BLaER1 (cell line): ENCODE results near the gene TSC22D4.

Experiments used
- H3K27ac ChIP-seq: shearing (Covaris generic); formaldehyde crosslinking; 2 replicates; pipeline ENCODE4 v1.8.1; 2022
- H3K27me3 ChIP-seq: shearing (Covaris generic); formaldehyde crosslinking; 2 replicates; pipeline ENCODE4 v1.8.1; 2022
- H3K36me3 ChIP-seq: shearing (Covaris generic); formaldehyde crosslinking; 2 replicates; pipeline ENCODE4 v1.8.1; 2022
- H3K4me1 ChIP-seq: shearing (Covaris generic); formaldehyde crosslinking; 2 replicates; pipeline ENCODE4 v1.8.1; 2022
- H3K4me2 ChIP-seq: shearing (Covaris generic); formaldehyde crosslinking; 2 replicates; pipeline ENCODE4 v1.8.1; 2022
- H3K4me3 ChIP-seq: shearing (Covaris generic); formaldehyde crosslinking; 2 replicates; pipeline ENCODE4 v1.8.1; 2022
- H3K9ac ChIP-seq: shearing (Covaris generic); formaldehyde crosslinking; 2 replicates; pipeline ENCODE4 v1.8.1; 2022
- H3K9me3 ChIP-seq: shearing (Covaris generic); formaldehyde crosslinking; 2 replicates; pipeline ENCODE4 v1.8.1; 2022
- H4K20me1 ChIP-seq: shearing (Covaris generic); formaldehyde crosslinking; 2 replicates; pipeline ENCODE4 v1.8.1; 2022
- Cebpa-rat ChIP-seq: shearing (Covaris generic); IDR thresholded peaks from 2 replicates; pipeline ENCODE4 v1.8.1; 2022

Gene TSC22D4

DNA sequence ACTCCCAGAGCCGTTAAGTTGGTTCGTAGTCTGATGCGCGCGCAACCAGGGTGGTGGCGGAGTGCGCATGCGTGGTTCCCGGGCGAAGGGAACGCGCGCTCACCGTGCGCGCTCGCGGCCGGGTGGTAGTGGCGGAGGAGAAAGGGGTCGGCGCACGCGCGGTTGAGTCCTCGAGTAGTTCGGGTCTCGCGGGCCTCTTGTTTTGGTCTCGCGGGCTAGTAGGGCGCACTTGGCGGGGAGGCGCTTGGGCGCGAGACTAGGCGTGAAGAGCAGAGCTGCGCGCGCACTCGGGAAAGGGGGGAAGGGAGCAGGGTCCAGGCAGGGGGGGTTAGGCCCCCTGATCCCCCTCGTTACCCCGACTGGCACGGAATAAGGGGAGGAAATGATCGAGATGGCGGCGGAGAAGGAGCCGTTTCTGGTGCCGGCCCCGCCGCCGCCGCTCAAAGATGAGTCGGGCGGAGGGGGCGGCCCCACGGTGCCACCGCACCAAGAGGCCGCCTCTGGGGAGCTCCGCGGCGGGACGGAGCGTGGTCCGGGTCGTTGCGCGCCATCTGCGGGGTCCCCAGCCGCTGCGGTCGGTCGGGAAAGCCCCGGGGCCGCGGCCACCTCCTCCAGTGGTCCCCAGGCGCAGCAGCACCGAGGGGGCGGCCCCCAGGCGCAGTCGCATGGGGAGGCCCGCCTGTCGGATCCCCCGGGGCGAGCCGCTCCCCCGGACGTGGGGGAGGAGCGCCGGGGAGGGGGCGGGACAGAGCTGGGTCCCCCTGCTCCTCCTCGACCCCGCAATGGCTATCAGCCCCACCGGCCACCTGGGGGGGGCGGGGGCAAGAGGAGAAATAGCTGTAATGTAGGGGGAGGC lies 49.1 kb downstream of the TSC22D4 start, which contains the start of gene MEPCE:
Gene MEPCE (plus strand): TSS at position 195 of the 856 bp plus-strand sequence. CDS start 188 bp downstream, at position 383.
- no peak for TF ChIP-seq Cebpa-rat
- H3K27ac ChIP-seq: peak within 1 kb of the TSS; percentile 100
- peak within 1 kb of the TSS; percentile 94 for H3K4me3 ChIP-seq
- H3K36me3 ChIP-seq: peaks cover 38% of the 10 kb centered on the region
- H3K4me2 ChIP-seq: peak within 1 kb of the TSS; percentile 95
- no peaks in the 10 kb centered on the region for H3K27me3 ChIP-seq
- peaks cover 52% of the 10 kb centered on the region for H3K4me1 ChIP-seq
- H4K20me1 ChIP-seq: peaks cover 44% of the 10 kb centered on the region
- H3K9me3 ChIP-seq: no peaks in the 10 kb centered on the region; the same call in 1 of the 2 replicates
- peak within 1 kb of the TSS; percentile 100 for H3K9ac ChIP-seq

GRCh38 chr7:100428967-100429636 lies 49.9 kb downstream of the TSC22D4 start:
- peak overlapping the region; percentile 95 for H3K4me2 ChIP-seq
- peak overlapping the region; percentile 100 for H3K27ac ChIP-seq
- H3K9me3 ChIP-seq: no peaks in the 10 kb centered on the region; the same call in 1 of the 2 replicates
- peaks cover 31% of the 10 kb centered on the region for H3K36me3 ChIP-seq
- peak overlapping the region; percentile 94 for H3K4me3 ChIP-seq
- peak overlapping the region; percentile 100 for H3K9ac ChIP-seq
- no peak for TF ChIP-seq Cebpa-rat
- peaks cover 37% of the 10 kb centered on the region for H4K20me1 ChIP-seq
- H3K4me1 ChIP-seq: peaks cover 44% of the 10 kb centered on the region
- H3K27me3 ChIP-seq: no peaks in the 10 kb centered on the region

- peaks cover 37% of the 10 kb centered on the region for H3K4me1 ChIP-seq
- peak within 1 kb of the TSS; percentile 94 for H3K4me3 ChIP-seq
- peak within 1 kb of the TSS; percentile 100 for H3K9ac ChIP-seq
- peaks cover 23% of the 10 kb centered on the region for H3K36me3 ChIP-seq
- H4K20me1 ChIP-seq: peaks cover 30% of the 10 kb centered on the region
- H3K9me3 ChIP-seq: no peaks in the 10 kb centered on the region; the same call in 1 of the 2 replicates
- no peaks in the 10 kb centered on the region for H3K27me3 ChIP-seq
- no peak for TF ChIP-seq Cebpa-rat
- H3K27ac ChIP-seq: peak within 1 kb of the TSS; percentile 100
- H3K4me2 ChIP-seq: peak within 1 kb of the TSS; percentile 95
These were observed 50.6 kb downstream of the TSC22D4 start, which contains the start of gene ZCWPW1 for GRCh38 chr7:100428199-100428966. Gene ZCWPW1, minus strand, starts transcription at chr7:100428703. Its CDS starts 8,054 bp downstream, at chr7:100420649.

- peaks cover 17% of the 10 kb centered on the region for H3K36me3 ChIP-seq
- H4K20me1 ChIP-seq: peaks cover 24% of the 10 kb centered on the region
- H3K9ac ChIP-seq: no peak overlapping the region; the same call in 1 of the 2 replicates
- peak overlapping the region; percentile 100 for H3K27ac ChIP-seq
- H3K4me2 ChIP-seq: peak overlapping the region; percentile 95
- no peak for TF ChIP-seq Cebpa-rat
- no peaks in the 10 kb centered on the region for H3K27me3 ChIP-seq
- H3K4me1 ChIP-seq: peaks cover 31% of the 10 kb centered on the region
- no peaks in the 10 kb centered on the region; the same call in 1 of the 2 replicates for H3K9me3 ChIP-seq
- H3K4me3 ChIP-seq: peak overlapping the region; percentile 94
These were observed 51.2 kb downstream of the TSC22D4 start for GRCh38 chr7:100427762-100428198.

DNA sequence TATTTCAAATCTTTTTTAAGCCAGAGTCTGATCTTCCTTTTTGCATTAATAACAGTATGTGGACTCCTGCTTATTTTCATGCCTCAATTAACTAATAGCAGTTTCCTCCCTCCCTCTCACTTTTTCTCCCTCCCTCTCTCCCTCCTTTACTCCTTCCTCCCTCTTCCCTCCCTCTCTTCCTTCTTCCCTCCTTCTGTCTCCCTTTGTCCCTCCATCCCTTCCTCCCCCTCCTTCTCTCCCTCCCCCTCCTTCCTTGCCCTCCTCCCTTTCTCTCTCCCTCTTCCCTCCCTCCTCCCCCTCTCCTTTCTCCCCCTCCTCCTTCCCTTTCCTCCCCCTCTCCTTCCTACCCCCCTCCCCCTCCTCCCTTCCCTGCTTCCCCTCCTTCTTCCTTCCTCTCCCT lies 52.5 kb downstream of the TSC22D4 start:
- TF ChIP-seq Cebpa-rat: no peak
- Histone ChIP-seq H3K4me3 (no peak overlapping the region), H3K4me2 (no peak overlapping the region), H3K36me3 (peaks cover 5% of the 10 kb centered on the region), H3K9me3 (no peaks in the 10 kb centered on the region; the same call in 1 of the 2 replicates), H3K4me1 (peaks cover 18% of the 10 kb centered on the region), H3K9ac (no peak overlapping the region), H4K20me1 (peaks cover 11% of the 10 kb centered on the region), H3K27ac (no peak overlapping the region), H3K27me3 (no peaks in the 10 kb centered on the region)

DNA sequence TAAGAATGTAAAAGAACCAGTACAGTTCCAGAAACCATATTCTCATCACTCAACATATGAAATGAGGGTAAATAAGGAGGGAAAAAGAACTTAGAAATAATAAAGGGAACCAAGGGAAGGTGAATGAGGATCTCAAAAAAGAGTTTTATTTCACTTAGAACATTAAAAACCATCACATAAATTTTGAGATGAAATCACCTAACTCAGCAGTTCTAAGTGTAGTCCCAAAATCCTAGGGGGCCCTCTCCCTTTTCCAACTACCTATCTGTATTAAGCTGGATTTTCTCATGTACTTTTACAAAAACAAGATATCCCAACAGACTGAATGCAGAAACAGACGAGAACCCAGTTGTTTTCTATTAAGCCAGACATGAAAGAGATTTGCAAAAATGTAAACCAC lies 53.7 kb downstream of the TSC22D4 start:
- no peak overlapping the region for H3K4me3 ChIP-seq
- H3K4me1 ChIP-seq: 0 out of 2 replicates have a peak, but pooled peaks cover 7% of the 10 kb centered on the region
- H3K9me3 ChIP-seq: no peaks in the 10 kb centered on the region; the same call in 1 of the 2 replicates
- H3K4me2 ChIP-seq: no peak overlapping the region
- no peaks in the 10 kb centered on the region for H4K20me1 ChIP-seq
- H3K9ac ChIP-seq: no peak overlapping the region
- H3K27me3 ChIP-seq: no peaks in the 10 kb centered on the region
- H3K36me3 ChIP-seq: no peaks in the 10 kb centered on the region
- no peak for TF ChIP-seq Cebpa-rat
- H3K27ac ChIP-seq: no peak overlapping the region

DNA sequence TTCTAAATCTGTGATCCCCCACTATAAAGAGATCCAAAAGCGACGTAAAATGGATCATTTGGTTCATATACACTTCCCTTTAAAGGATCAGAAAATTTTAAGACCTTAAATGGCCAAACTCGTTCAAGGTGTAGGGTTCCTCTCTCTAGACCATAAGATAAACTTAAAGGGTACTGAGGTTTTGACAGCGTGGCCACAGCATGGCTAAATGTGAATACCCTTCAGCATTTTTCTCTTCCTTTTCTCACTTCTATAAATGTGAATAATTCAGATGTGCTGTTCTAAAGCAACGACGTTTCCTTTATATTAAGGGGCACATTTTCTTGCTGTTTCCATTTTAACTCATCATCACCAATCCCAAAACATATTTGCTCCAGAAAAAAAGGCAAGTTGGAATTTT lies 55.7 kb downstream of the TSC22D4 start:
- Histone ChIP-seq H3K4me3 (no peak overlapping the region), H3K27me3 (no peaks in the 10 kb centered on the region), H3K9me3 (no peaks in the 10 kb centered on the region; the same call in 1 of the 2 replicates), H4K20me1 (no peaks in the 10 kb centered on the region), H3K27ac (no peak overlapping the region), H3K9ac (no peak overlapping the region), H3K4me1 (peaks cover 17% of the 10 kb centered on the region), H3K36me3 (no peaks in the 10 kb centered on the region), H3K4me2 (no peak overlapping the region)
- TF ChIP-seq Cebpa-rat: no peak

GRCh38 chr7:100419660-100420226 lies 59.3 kb downstream of the TSC22D4 start:
- no peak for TF ChIP-seq Cebpa-rat
- H3K9ac ChIP-seq: peak overlapping the region; percentile 8; the same call in 1 of the 2 replicates
- no peak overlapping the region for H3K4me3 ChIP-seq
- H4K20me1 ChIP-seq: no peaks in the 10 kb centered on the region
- H3K4me1 ChIP-seq: peaks cover 10% of the 10 kb centered on the region
- no peaks in the 10 kb centered on the region for H3K27me3 ChIP-seq
- no peak overlapping the region for H3K27ac ChIP-seq
- peak overlapping the region; percentile 1; the same call in 1 of the 2 replicates for H3K4me2 ChIP-seq
- no peaks in the 10 kb centered on the region for H3K36me3 ChIP-seq
- no peaks in the 10 kb centered on the region for H3K9me3 ChIP-seq
